Left ventricle myocardium inferior (tissue), 1 donor: ENCODE measurements around the gene ZNF536. TPM values are rescaled to one million over a fixed set of nuclear protein-coding genes. Genes with fewer than 3 reads are reported as not detected.
A peak's percentile ranks its signal among the peaks of the same experiment; 100 is the strongest.

Experiments
- DNase-seq: peaks from one replicate; pipeline ENCODE4 v3.0.0-alpha.2; 2020
- H3K27ac ChIP-seq: fragments of 200-600 bp; replicated peaks from 2 replicates; pipeline ENCODE4 v1.8.0; 2021
- H3K27me3 ChIP-seq: fragments of 200-600 bp; 2 replicates; pipeline ENCODE4 v1.8.0; 2021; ENCODE audit warnings: low read depth
- H3K36me3 ChIP-seq: fragments of 200-600 bp; 2 replicates; pipeline ENCODE4 v1.8.0; 2021
- H3K4me1 ChIP-seq: fragments of 200-600 bp; 2 replicates; pipeline ENCODE4 v1.8.0; 2021
- H3K4me3 ChIP-seq: fragments of 200-600 bp; 2 replicates; pipeline ENCODE4 v1.8.0; 2021; ENCODE audit warnings: mild to moderate bottlenecking, moderate library complexity
- H3K9me3 ChIP-seq: fragments of 200-600 bp; replicated peaks from 2 replicates; pipeline ENCODE4 v1.8.0; 2021
- CTCF ChIP-seq: fragments of 200-600 bp; IDR thresholded peaks from 2 replicates; pipeline ENCODE4 v1.8.0; 2021; ENCODE audit warnings: antibody characterized with exemption, mild to moderate bottlenecking, borderline replicate concordance
- intact Hi-C: fragments of 100-400 bp; cut with micrococcal nuclease; formaldehyde crosslinking; loops from one replicate; pipeline ENCODE4 v1.11.0; 2022
- total RNA-seq: library from RNA; stranded (reverse); fragmentation: NEBNext Ultra II Directional; extraction: Animal tissue kit (Norgen Biotek cat#: 25700); gene quantifications from one replicate; pipeline ENCODE4 v1.2.1, GENCODE V29; 2021
- donor health status: DM: no; HTN: yes; CAD: no; lungs with severe emphysema.

ZNF536 gene
- total RNA-seq, 1 donor from 2014 or later: 4.0 TPM

- Histone ChIP-seq H3K9me3 (peaks cover 3% of the 10 kb centered on the region), H3K4me3 (no peak overlapping the region), H3K27ac (no peak overlapping the region), H3K27me3 (peaks cover 17% of the 10 kb centered on the region), H3K4me1 (peaks cover 10% of the 10 kb centered on the region), H3K36me3 (no peaks in the 10 kb centered on the region)
- intact Hi-C loops: no loop called here
- TF ChIP-seq CTCF: no peak
- no peak for DNase-seq
Observed at GRCh38 chr19:30403203-30403985, 31.2 kb downstream of the ZNF536 start.

- H3K36me3 ChIP-seq: no peaks in the 10 kb centered on the region
- no peak overlapping the region for H3K27ac ChIP-seq
- H3K9me3 ChIP-seq: no peaks in the 10 kb centered on the region
- DNase-seq: peak; percentile 28
- H3K4me3 ChIP-seq: no peak overlapping the region
- peaks cover 10% of the 10 kb centered on the region for H3K4me1 ChIP-seq
- intact Hi-C loops: no loop called here
- peak; percentile 66 for TF ChIP-seq CTCF
- H3K27me3 ChIP-seq: peaks cover 11% of the 10 kb centered on the region
Observed at GRCh38 chr19:30406220-30407067, 34.3 kb downstream of the ZNF536 start.

- Histone ChIP-seq H3K4me3 (no peak overlapping the region), H3K27ac (no peak overlapping the region), H3K27me3 (peaks cover 9% of the 10 kb centered on the region), H3K36me3 (no peaks in the 10 kb centered on the region), H3K9me3 (no peaks in the 10 kb centered on the region), H3K4me1 (peaks cover 10% of the 10 kb centered on the region)
- intact Hi-C loops: no loop called here
- TF ChIP-seq CTCF: no peak
- no peak for DNase-seq
Observed at GRCh38 chr19:30407068-30407709, 35.0 kb downstream of the ZNF536 start.

GRCh38 chr19:30408734-30409301 is 36.6 kb downstream of the ZNF536 start:
- no peak for TF ChIP-seq CTCF
- no peaks in the 10 kb centered on the region for H3K36me3 ChIP-seq
- DNase-seq: no peak

GRCh38 chr19:30411714-30412113 is 39.5 kb downstream of the ZNF536 start:
- no peak for DNase-seq
- intact Hi-C loops: no loop called here
- Histone ChIP-seq H3K4me1 (peaks cover 4% of the 10 kb centered on the region), H3K9me3 (no peaks in the 10 kb centered on the region), H3K27me3 (peaks cover 15% of the 10 kb centered on the region), H3K4me3 (no peak overlapping the region), H3K27ac (no peak overlapping the region), H3K36me3 (no peaks in the 10 kb centered on the region)
- TF ChIP-seq CTCF: no peak

More at GRCh38 chr19:30408734-30409301, 36.6 kb downstream of the ZNF536 start:
- H3K4me1 ChIP-seq: peaks cover 10% of the 10 kb centered on the region
- no peak overlapping the region for H3K27ac ChIP-seq
- peaks cover 14% of the 10 kb centered on the region for H3K27me3 ChIP-seq
- H3K9me3 ChIP-seq: no peaks in the 10 kb centered on the region
- intact Hi-C loops: no loop called here
- H3K4me3 ChIP-seq: no peak overlapping the region
